ENCODE measurements around the gene B4GALT6.
A peak's percentile ranks its signal among the peaks of the same experiment; 100 is the strongest.

The B4GALT6 gene

DNA sequence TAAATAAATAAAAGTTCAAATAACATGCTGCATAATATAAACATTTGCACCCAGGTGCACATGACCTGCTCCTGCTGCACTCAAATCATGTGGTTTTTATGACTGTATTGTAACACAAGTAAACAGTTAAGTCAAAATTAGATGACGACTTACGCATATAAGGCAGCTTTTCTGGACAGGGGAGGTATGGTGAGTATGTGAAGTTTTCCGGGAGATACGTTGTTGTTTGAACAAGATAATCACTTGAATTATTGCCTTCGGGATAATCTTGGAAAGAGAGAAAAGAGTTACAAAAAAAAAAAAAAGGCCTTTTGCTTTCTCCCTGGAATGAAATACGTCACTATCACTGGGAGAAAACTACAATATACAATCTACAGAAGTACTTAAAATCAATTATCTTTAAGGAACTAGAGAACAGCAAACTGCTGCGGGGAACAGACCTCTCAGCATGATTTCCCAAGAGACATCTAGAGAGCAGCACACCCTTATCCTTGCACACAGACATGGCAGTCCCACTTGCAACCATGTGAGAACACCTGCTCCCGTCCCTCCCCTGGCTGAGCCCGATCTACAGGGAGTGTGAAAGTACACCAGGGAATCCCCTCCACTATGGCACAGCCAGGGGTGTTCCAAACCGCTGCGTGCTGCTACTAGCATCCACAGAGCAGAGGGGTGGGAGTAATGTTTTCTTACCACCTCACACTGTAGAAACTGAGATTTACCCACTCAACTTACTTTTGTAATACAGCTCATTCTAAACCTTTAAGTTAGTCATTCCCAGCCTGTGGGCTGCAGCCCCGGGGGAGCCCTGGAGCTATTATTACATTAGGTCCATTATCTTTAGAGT is 26.3 kb downstream of the B4GALT6 start:
- Histone ChIP-seq H3K4me2 (ENCODE audit: low read length, poor library complexity, severe bottlenecking) (no peak overlapping the region), H2BK5ac (ENCODE audit: low read depth, low read length, poor library complexity, severe bottlenecking) (no peak overlapping the region), H3K4ac (ENCODE audit: low read depth in 1 of 2, low read length in 2 of 2) (no peak overlapping the region), H3K79me1 (replicated peaks; ENCODE audit: low read length, poor library complexity, severe bottlenecking) (peaks cover 10% of the 10 kb centered on the region), H3K4me3 (ENCODE audit: insufficient read depth in 1 of 2, low read depth in 1 of 2, low read length in 2 of 2) (no peak overlapping the region), H2AFZ (ENCODE audit: low read depth, low read length) (no peak overlapping the region), H2BK120ac (ENCODE audit: low read depth, low read length) (no peak overlapping the region), H3K18ac (ENCODE audit: low read depth in 1 of 2, low read length in 2 of 2) (no peak overlapping the region), H3K9me3 (ENCODE audit: control insufficient read depth, low read length) (peaks cover 11% of the 10 kb centered on the region), H3K9ac (ENCODE audit: low read length) (no peak overlapping the region), H3K27me3 (ENCODE audit: control insufficient read depth in 1 of 2, insufficient read depth in 1 of 2, low read length in 2 of 2) (no peaks in the 10 kb centered on the region), H4K91ac (ENCODE audit: low read length) (no peak overlapping the region), H3K27ac (ENCODE audit: low read length, poor library complexity, severe bottlenecking) (no peak overlapping the region), H4K8ac (ENCODE audit: low read length) (no peak overlapping the region), H3K36me3 (ENCODE audit: control insufficient read depth in 1 of 2, insufficient read depth in 2 of 2, low read depth in 1 of 2, low read length in 2 of 2) (peaks cover 0 to 14% of the 10 kb centered on the region in 2 experiments), H2BK15ac (ENCODE audit: low read depth, poor library complexity, severe bottlenecking) (no peak overlapping the region), H3K23ac (ENCODE audit: low read length in 2 of 2) (no peak overlapping the region), H2AK5ac (ENCODE audit: low read length, severe bottlenecking) (no peak overlapping the region), H2BK12ac (ENCODE audit: low read length in 2 of 2) (no peak overlapping the region), H3K14ac (ENCODE audit: low read length in 2 of 2) (no peak overlapping the region), H3K4me1 (ENCODE audit: control insufficient read depth, insufficient read depth, low read depth, low read length) (peaks cover 7% of the 10 kb centered on the region)
- DNase-seq = peak; percentile 23
- 68% methylated on average over 11 of the region's 12 CpGs for WGBS

- H3K9ac ChIP-seq (ENCODE audit: low read length) = no peak overlapping the region
- no peak overlapping the region for H3K18ac ChIP-seq (ENCODE audit: low read depth in 1 of 2, low read length in 2 of 2)
- H3K4ac ChIP-seq (ENCODE audit: low read depth in 1 of 2, low read length in 2 of 2) = no peak overlapping the region
- no peak overlapping the region for H4K8ac ChIP-seq (ENCODE audit: low read length)
- peaks cover 11% of the 10 kb centered on the region for H3K9me3 ChIP-seq (ENCODE audit: control insufficient read depth, low read length)
- no peak overlapping the region for H3K4me2 ChIP-seq (ENCODE audit: low read length, poor library complexity, severe bottlenecking)
- no peak overlapping the region for H3K27ac ChIP-seq (ENCODE audit: low read length, poor library complexity, severe bottlenecking)
- H2AFZ ChIP-seq (ENCODE audit: low read depth, low read length) = no peak overlapping the region
- no peak for DNase-seq
- H2AK5ac ChIP-seq (ENCODE audit: low read length, severe bottlenecking) = no peak overlapping the region
- no peak overlapping the region for H2BK15ac ChIP-seq (ENCODE audit: low read depth, poor library complexity, severe bottlenecking)
- no CpG with 5 or more reads among the region's 2 CpGs for WGBS
- no peak overlapping the region for H3K23ac ChIP-seq (ENCODE audit: low read length in 2 of 2)
- no peak overlapping the region for H2BK5ac ChIP-seq (ENCODE audit: low read depth, low read length, poor library complexity, severe bottlenecking)
- H3K4me1 ChIP-seq (ENCODE audit: control insufficient read depth, insufficient read depth, low read depth, low read length) = peaks cover 7% of the 10 kb centered on the region
- H2BK120ac ChIP-seq (ENCODE audit: low read depth, low read length) = no peak overlapping the region
- no peaks in the 10 kb centered on the region for H3K27me3 ChIP-seq (ENCODE audit: control insufficient read depth in 1 of 2, insufficient read depth in 1 of 2, low read length in 2 of 2)
- peaks cover 12% of the 10 kb centered on the region for H3K79me1 ChIP-seq (replicated peaks; ENCODE audit: low read length, poor library complexity, severe bottlenecking)
- no peak overlapping the region for H4K91ac ChIP-seq (ENCODE audit: low read length)
- H3K14ac ChIP-seq (ENCODE audit: low read length in 2 of 2) = no peak overlapping the region
- no peak overlapping the region for H3K4me3 ChIP-seq (ENCODE audit: insufficient read depth in 1 of 2, low read depth in 1 of 2, low read length in 2 of 2)
- H3K36me3 ChIP-seq (ENCODE audit: control insufficient read depth in 1 of 2, insufficient read depth in 2 of 2, low read depth in 1 of 2, low read length in 2 of 2) = peaks cover 0 to 21% of the 10 kb centered on the region in 2 experiments
- no peak overlapping the region for H2BK12ac ChIP-seq (ENCODE audit: low read length in 2 of 2)
Measured at GRCh38 chr18:31656754-31657153, 27.6 kb downstream of the B4GALT6 start.

DNA sequence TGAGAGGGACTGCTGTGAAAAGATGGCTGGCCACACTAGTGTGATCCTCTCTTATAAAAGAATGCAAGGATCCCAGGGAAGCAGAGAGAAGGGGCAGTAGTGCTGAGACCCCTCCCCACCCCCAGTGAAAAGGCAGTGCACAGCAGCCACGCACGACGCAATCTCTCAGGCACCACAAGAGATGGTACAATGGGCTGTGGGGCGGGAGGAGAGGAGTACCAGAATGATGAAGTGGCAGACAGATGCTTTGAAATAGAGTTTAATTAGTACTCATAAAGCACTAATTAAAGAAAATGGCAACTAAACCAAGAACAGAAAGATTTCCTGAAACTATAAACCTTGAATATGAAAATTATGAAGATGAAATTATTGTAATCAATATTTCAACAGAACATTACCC is 29.0 kb downstream of the B4GALT6 start:
- Histone ChIP-seq H4K8ac (ENCODE audit: low read length) (no peak overlapping the region), H4K91ac (ENCODE audit: low read length) (no peak overlapping the region), H3K9ac (ENCODE audit: low read length) (no peak overlapping the region), H3K18ac (ENCODE audit: low read depth in 1 of 2, low read length in 2 of 2) (no peak overlapping the region), H3K27me3 (ENCODE audit: control insufficient read depth in 1 of 2, insufficient read depth in 1 of 2, low read length in 2 of 2) (no peaks in the 10 kb centered on the region), H3K23ac (ENCODE audit: low read length in 2 of 2) (no peak overlapping the region), H3K4me2 (ENCODE audit: low read length, poor library complexity, severe bottlenecking) (no peak overlapping the region), H2BK12ac (ENCODE audit: low read length in 2 of 2) (no peak overlapping the region), H2AK5ac (ENCODE audit: low read length, severe bottlenecking) (no peak overlapping the region), H3K4me3 (ENCODE audit: insufficient read depth in 1 of 2, low read depth in 1 of 2, low read length in 2 of 2) (no peak overlapping the region), H2BK5ac (ENCODE audit: low read depth, low read length, poor library complexity, severe bottlenecking) (no peak overlapping the region), H3K14ac (ENCODE audit: low read length in 2 of 2) (no peak overlapping the region), H3K4ac (ENCODE audit: low read depth in 1 of 2, low read length in 2 of 2) (no peak overlapping the region), H3K4me1 (ENCODE audit: control insufficient read depth, insufficient read depth, low read depth, low read length) (peaks cover 7% of the 10 kb centered on the region), H2BK15ac (ENCODE audit: low read depth, poor library complexity, severe bottlenecking) (no peak overlapping the region), H3K36me3 (ENCODE audit: control insufficient read depth in 1 of 2, insufficient read depth in 2 of 2, low read depth in 1 of 2, low read length in 2 of 2) (peaks cover 0 to 21% of the 10 kb centered on the region in 2 experiments), H3K27ac (ENCODE audit: low read length, poor library complexity, severe bottlenecking) (no peak overlapping the region), H3K79me1 (replicated peaks; ENCODE audit: low read length, poor library complexity, severe bottlenecking) (peaks cover 12% of the 10 kb centered on the region), H3K9me3 (ENCODE audit: control insufficient read depth, low read length) (peaks cover 1% of the 10 kb centered on the region), H2AFZ (ENCODE audit: low read depth, low read length) (no peak overlapping the region), H2BK120ac (ENCODE audit: low read depth, low read length) (no peak overlapping the region)
- no peak for DNase-seq
- WGBS = no CpG with 5 or more reads among the region's 4 CpGs

- H3K18ac ChIP-seq (ENCODE audit: low read depth in 1 of 2, low read length in 2 of 2) = no peak overlapping the region
- no peak overlapping the region for H4K8ac ChIP-seq (ENCODE audit: low read length)
- H2AK5ac ChIP-seq (ENCODE audit: low read length, severe bottlenecking) = no peak overlapping the region
- no peak for DNase-seq
- H2BK15ac ChIP-seq (ENCODE audit: low read depth, poor library complexity, severe bottlenecking) = no peak overlapping the region
- no peaks in the 10 kb centered on the region for H3K27me3 ChIP-seq (ENCODE audit: control insufficient read depth in 1 of 2, insufficient read depth in 1 of 2, low read length in 2 of 2)
- H3K4me2 ChIP-seq (ENCODE audit: low read length, poor library complexity, severe bottlenecking) = no peak overlapping the region
- H3K14ac ChIP-seq (ENCODE audit: low read length in 2 of 2) = no peak overlapping the region
- no peaks in the 10 kb centered on the region for H3K9me3 ChIP-seq (ENCODE audit: control insufficient read depth, low read length)
- H3K79me1 ChIP-seq (replicated peaks; ENCODE audit: low read length, poor library complexity, severe bottlenecking) = peaks cover 13% of the 10 kb centered on the region
- H2BK120ac ChIP-seq (ENCODE audit: low read depth, low read length) = no peak overlapping the region
- H2AFZ ChIP-seq (ENCODE audit: low read depth, low read length) = no peak overlapping the region
- peaks cover 2% of the 10 kb centered on the region for H3K4me1 ChIP-seq (ENCODE audit: control insufficient read depth, insufficient read depth, low read depth, low read length)
- no peak overlapping the region for H2BK5ac ChIP-seq (ENCODE audit: low read depth, low read length, poor library complexity, severe bottlenecking)
- H2BK12ac ChIP-seq (ENCODE audit: low read length in 2 of 2) = no peak overlapping the region
- no peak overlapping the region for H3K27ac ChIP-seq (ENCODE audit: low read length, poor library complexity, severe bottlenecking)
- no peak overlapping the region for H4K91ac ChIP-seq (ENCODE audit: low read length)
- WGBS = 97% methylated on average over 3 of the region's 3 CpGs
- H3K4ac ChIP-seq (ENCODE audit: low read depth in 1 of 2, low read length in 2 of 2) = no peak overlapping the region
- H3K4me3 ChIP-seq (ENCODE audit: insufficient read depth in 1 of 2, low read depth in 1 of 2, low read length in 2 of 2) = no peak overlapping the region
- H3K9ac ChIP-seq (ENCODE audit: low read length) = no peak overlapping the region
- no peak overlapping the region for H3K23ac ChIP-seq (ENCODE audit: low read length in 2 of 2)
- peaks cover 0 to 19% of the 10 kb centered on the region in 2 experiments for H3K36me3 ChIP-seq (ENCODE audit: control insufficient read depth in 1 of 2, insufficient read depth in 2 of 2, low read depth in 1 of 2, low read length in 2 of 2)
Measured at GRCh38 chr18:31652877-31653276, 31.5 kb downstream of the B4GALT6 start.
